ENCODE results near the gene ARHGAP1.

GRCh38 chr11:46718155-46719019 is 18.0 kb upstream of the ARHGAP1 start:
- no peak for TF ChIP-seq CTCF (IDR thresholded peaks at IDR 0.05 in 8 of 11, conservative IDR thresholded peaks at IDR 0.05 in 3 of 11)
- TF ChIP-seq POLR2A (IDR thresholded peaks at IDR 0.05): no peak

All from spleen (tissue), 7 donors.